Subcutaneous adipose tissue (tissue), 4 donors: ENCODE results near the gene UEVLD. TPM values are rescaled to one million over a fixed set of nuclear protein-coding genes. Genes with fewer than 3 reads are reported as not detected.

Experiments used
- total RNA-seq, 4 donors: library from RNA; depleted of rRNA; stranded (reverse); fragments of >200 nt; gene quantifications; one replicate each; pipeline ENCODE4 v1.1.0, GENCODE V29; 2016
- TF ChIP-seq, protein P1 (sequence below): fragments of 450-650 bp; IDR thresholded peaks from one replicate; pipeline ENCODE4 v1.5.1; 2016; ENCODE audit warnings: low read depth, mild to moderate bottlenecking, control low read depth, antibody characterized with exemption, moderate library complexity

Gene UEVLD
- total RNA-seq, 4 donors from 2014 or later: 18.6 to 67.0 (median 29.8) TPM

DNA sequence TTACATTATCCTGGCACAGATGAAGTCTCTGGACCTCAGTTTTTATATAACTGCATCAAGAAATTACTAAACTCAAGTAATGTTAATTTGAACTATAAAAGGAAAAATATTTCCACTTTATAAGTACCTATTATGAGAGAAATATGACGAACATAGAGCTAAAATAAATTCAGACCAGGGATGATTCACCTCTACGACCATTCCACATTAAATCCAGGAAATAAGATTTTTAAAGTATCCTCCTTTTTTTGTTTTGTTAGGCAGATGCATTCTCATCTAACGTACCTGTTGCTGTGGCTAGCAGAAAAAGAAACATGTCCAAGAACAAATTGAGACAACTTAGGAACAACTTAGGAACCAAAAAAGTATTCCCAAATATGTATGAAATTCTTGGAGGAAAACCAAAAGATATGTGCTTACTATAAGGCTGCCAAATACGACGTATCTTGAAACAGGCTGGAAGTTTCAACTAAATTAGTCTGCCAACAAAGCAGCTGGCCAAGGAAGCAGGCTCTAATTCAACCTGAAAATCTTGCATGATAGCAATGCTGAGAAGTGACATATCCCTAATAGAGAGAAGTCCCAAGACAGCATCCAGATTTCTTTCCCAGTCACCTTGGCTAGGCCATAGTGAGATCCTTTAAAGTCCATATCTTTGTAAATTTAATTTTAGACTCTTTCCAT, 29.9 kb upstream of the UEVLD start:
- TF ChIP-seq, protein P1, sequence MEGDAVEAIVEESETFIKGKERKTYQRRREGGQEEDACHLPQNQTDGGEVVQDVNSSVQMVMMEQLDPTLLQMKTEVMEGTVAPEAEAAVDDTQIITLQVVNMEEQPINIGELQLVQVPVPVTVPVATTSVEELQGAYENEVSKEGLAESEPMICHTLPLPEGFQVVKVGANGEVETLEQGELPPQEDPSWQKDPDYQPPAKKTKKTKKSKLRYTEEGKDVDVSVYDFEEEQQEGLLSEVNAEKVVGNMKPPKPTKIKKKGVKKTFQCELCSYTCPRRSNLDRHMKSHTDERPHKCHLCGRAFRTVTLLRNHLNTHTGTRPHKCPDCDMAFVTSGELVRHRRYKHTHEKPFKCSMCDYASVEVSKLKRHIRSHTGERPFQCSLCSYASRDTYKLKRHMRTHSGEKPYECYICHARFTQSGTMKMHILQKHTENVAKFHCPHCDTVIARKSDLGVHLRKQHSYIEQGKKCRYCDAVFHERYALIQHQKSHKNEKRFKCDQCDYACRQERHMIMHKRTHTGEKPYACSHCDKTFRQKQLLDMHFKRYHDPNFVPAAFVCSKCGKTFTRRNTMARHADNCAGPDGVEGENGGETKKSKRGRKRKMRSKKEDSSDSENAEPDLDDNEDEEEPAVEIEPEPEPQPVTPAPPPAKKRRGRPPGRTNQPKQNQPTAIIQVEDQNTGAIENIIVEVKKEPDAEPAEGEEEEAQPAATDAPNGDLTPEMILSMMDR: no peak

DNA sequence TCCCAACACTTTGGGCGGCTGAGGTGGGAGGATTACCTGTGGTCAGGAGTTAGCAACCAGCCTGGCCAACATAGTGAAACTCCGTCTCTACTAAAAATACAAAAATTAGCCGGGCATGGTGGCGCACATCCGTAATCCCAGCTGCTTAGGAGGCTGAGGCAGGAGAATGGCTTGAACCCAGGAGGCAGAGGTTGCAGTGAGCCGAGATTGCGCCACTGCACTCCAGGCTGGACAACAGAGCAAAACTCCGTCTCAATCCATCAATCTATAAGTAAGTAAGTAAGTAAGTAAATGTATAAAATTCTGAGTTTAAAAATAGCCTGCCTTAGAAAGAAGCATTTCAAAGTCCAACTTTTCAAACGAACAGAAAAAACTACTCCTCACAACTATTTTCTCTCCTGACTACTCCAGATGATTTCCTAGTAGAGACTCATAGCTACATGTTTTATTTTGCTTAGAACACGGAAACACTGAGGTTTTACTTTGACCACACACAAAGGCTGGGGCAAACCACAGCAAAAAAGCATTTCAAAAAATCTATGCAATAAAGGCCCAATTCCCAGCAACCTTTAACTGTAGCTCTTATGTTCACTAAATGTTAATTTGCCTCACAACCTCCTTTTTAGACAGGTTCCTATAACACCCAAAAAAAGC, 29.3 kb upstream of the UEVLD start:
- TF ChIP-seq, protein P1: no peak

DNA sequence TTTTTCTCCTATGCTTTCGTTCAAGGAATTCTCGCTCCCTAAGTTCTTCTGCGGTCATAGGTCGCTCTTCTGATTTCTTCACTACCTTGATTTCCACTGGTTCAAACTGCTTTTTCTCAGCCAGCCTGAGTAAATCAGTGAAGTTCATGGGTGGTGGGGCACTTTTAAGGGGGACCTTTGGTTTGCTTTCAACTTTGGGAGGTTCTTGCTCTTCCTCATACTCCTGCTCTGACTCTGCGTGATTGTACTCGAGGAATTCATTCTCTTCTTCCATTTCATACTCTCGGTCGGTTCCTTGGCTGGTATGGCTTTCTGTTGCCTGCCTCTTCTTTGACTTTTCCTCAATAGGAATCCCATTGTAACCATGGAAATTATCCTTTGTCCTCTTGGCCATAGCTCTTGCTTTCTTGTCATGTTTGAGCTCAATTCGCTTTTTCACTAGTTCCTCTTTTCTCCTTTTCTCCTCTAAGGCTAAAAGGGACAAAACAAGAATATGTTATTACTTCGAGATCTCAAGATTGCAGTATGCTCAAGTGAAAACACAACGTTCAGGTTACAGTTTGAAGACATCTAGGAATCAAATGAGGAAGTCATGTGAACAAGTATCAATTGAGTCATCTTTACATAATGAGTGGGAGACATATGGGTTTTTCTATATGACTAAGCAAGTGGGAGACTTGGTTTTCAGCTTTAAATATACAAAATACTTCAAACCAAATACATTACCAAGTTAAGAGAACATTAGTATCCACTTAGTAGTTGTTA, 27.3 kb upstream of the UEVLD start:
- TF ChIP-seq, protein P1: no peak

DNA sequence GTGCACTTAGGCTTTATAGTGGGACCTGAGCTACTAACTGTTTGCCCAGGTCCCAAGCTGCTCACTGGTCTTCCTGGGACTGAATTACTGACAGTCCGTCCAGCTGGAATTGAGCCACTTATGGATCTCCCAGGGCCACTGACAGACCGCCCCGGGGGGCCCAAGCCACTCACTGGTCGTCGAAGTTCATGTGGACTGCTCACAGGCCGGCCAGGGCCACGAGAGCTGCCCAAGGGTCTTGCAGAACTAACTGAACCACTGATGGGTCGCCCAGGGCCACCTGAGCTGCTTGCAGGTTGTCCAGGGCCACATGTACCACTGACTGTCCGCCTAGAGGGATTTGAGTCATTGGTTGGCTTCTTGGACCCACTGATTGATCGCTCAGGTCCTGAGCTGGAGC, 26.1 kb upstream of the UEVLD start:
- TF ChIP-seq, protein P1: no peak

DNA sequence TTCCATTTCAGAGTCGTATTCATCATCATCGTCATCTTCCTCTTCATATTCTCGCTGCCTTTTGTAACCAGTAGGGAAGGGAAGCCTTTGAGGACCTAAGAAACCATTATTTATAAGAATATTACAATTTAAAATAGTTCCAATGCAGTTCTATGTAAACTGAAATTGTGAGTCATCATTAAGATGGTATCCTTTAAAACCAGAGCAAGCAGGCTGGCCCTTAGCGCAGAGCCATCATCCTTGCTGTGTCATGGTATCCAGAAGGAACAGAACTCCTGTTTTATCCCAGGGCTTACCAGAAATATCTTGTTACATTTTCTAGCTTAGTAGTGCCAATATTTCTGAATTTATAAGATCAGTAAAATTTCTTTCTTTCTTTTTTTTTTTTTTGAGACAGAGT, 23.9 kb upstream of the UEVLD start:
- TF ChIP-seq, protein P1: no peak

DNA sequence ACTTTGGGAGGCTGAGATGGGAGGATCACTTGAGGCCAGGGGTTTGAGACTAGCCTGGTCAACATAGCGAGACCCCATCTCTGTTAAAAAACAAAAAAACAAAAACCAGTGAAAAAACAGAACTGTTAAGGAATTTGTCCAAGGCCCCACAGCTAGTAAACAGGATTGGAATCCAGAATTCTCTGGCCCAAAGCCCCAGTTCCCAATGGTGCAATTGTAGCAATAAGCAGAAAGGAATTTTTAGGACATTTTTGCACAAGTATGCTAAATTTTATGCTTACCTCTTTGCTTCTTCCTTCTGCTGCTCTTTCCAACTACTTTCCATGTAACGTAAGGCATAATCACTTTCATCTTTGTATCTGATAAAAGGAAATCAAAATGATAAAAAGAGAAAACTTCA, 22.7 kb upstream of the UEVLD start:
- TF ChIP-seq, protein P1: no peak

DNA sequence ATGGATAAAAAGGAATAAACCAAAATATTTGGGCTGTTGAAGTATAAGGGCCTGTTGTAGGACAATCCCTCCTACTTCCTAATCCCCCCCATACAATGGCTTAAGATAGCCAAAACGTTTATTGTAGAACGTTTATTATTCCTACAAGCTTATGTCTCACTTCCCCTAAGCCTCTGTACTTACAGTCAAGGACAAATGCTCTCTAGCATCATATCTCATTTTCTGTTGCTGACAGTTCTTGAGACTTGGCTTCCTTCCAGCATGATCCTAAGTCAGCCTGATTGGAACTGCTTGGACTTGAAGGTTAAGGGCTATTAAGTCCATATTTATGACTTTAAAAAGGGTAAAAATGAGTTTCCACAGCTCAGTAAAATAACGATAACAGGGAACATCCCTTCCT, 19.8 kb upstream of the UEVLD start:
- TF ChIP-seq, protein P1: no peak
